Gastrocnemius medialis (tissue), 4 donors: ENCODE measurements around the gene ADGRE1.

Source experiments
- CTCF ChIP-seq, 5 experiments: fragments of 450-650 bp in 3 of 5; fragments of 200-600 bp in 2 of 5; sonication (generic) in 2 of 5; IDR thresholded peaks in 4 of 5; conservative IDR thresholded peaks in 1 of 5; 1 replicate in 4 of 5; 2 replicates in 1 of 5; pipeline ENCODE4 v1.5.1; 2016 to 2019; ENCODE audit warnings: antibody characterized with exemption in 5 of 5, mild to moderate bottlenecking in 3 of 5, moderate library complexity in 3 of 5
- POLR2A ChIP-seq, 2 donors: fragments of 450-650 bp; IDR thresholded peaks; one replicate each; pipeline ENCODE4 v1.6.1; 2017; ENCODE audit warnings: antibody characterized with exemption in 2 of 2, mild to moderate bottlenecking in 2 of 2, moderate library complexity in 2 of 2

GRCh38 chr19:6976197-6976596 lies 88.8 kb downstream of the ADGRE1 start:
- no peak for TF ChIP-seq CTCF (IDR thresholded peaks at IDR 0.05 in 4 of 5, conservative IDR thresholded peaks at IDR 0.05 in 1 of 5)
- TF ChIP-seq POLR2A (IDR thresholded peaks at IDR 0.05), result no peak
